Measurements from ENCODE around the gene ADAT1. TPM values are rescaled to one million over a fixed set of nuclear protein-coding genes. Genes with fewer than 3 reads are reported as not detected.
A peak's percentile ranks its signal among the peaks of the same experiment; 100 is the strongest.

Gene ADAT1
- total RNA-seq, 2 donors from 2014 or later: 50.1 to 54.9 TPM

DNA sequence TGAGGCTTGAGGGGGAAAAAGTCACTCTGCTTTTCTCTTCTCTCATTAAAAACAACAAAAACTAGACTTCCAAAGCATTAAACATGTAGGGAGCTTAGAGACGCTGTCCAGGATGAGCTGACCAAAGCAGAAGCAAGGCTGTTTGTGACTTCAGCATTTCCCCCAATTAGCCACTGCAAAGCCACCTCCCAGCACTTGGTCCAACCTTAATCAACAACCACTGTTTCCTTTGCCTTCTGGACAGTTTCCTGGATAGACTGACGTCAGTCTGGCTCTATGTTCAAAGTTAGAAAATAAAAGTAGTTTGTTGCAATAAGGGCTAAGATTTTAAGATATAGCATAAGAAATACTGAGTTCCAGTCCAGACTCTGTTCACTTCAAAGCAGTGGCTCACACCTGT is 70.1 kb downstream of the ADAT1 start:
- Histone ChIP-seq H3K27ac (ENCODE audit: low read depth, low read length) (no peak overlapping the region), H3K9me3 (ENCODE audit: control insufficient read depth, low read length) (no peaks in the 10 kb centered on the region), H3K4me3 (ENCODE audit: low read length) (no peak overlapping the region), H3K36me3 (ENCODE audit: control insufficient read depth, insufficient read depth, low read length) (no peaks in the 10 kb centered on the region), H3K27me3 (ENCODE audit: control insufficient read depth, insufficient read depth, low read length, poor library complexity, severe bottlenecking) (no peaks in the 10 kb centered on the region), H3K9ac (ENCODE audit: extremely low read depth, low read length, poor library complexity, severe bottlenecking) (no peak overlapping the region), H3K4me1 (ENCODE audit: control insufficient read depth, insufficient read depth, low read length) (no peaks in the 10 kb centered on the region)
- Mint-ChIP-seq H3K9me3 (no peaks in the 10 kb centered on the region), H3K27ac (no peak overlapping the region), H3K4me3 (no peak overlapping the region), H3K36me3 (ENCODE audit: low read depth) (no peaks in the 10 kb centered on the region), H3K4me1 (peaks cover 1% of the 10 kb centered on the region), H3K27me3 (ENCODE audit: insufficient read depth) (no peaks in the 10 kb centered on the region)
- DNase-seq: no peak
- TF ChIP-seq, protein P1, sequence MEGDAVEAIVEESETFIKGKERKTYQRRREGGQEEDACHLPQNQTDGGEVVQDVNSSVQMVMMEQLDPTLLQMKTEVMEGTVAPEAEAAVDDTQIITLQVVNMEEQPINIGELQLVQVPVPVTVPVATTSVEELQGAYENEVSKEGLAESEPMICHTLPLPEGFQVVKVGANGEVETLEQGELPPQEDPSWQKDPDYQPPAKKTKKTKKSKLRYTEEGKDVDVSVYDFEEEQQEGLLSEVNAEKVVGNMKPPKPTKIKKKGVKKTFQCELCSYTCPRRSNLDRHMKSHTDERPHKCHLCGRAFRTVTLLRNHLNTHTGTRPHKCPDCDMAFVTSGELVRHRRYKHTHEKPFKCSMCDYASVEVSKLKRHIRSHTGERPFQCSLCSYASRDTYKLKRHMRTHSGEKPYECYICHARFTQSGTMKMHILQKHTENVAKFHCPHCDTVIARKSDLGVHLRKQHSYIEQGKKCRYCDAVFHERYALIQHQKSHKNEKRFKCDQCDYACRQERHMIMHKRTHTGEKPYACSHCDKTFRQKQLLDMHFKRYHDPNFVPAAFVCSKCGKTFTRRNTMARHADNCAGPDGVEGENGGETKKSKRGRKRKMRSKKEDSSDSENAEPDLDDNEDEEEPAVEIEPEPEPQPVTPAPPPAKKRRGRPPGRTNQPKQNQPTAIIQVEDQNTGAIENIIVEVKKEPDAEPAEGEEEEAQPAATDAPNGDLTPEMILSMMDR (conservative IDR thresholded peaks at IDR 0.05): no peak
- WGBS, 2 experiments (ENCODE audit: insufficient coverage in 1 of 2, insufficient read length in 1 of 2): 89 to 100% methylated on average over 1 to 2 of the region's 2 CpGs

DNA sequence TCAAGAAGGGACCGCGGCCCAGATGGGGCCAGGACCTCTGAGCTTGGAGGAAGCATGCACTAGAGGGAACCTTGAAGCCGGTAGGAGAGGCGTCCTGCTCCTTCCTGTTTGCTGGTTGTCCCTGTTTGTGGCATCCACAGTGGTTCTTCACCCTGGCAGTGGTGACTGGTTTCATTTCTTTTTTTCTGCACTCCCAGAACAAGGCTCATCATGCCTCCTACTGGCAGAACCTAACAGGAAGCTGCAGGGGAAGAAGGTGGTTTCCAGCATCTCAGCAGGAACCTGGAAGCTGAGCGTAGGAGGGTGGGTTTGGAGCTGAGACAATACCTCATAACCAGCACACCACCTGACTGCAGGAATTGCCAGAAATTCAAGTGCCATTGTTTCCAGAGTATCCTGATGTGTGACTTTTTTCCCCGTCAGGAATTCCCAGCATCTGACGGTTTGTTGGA is 72.8 kb downstream of the ADAT1 start:
- H3K4me3 Mint-ChIP-seq: no peak overlapping the region
- Histone ChIP-seq H3K9me3 (ENCODE audit: control insufficient read depth, low read length) (no peaks in the 10 kb centered on the region), H3K36me3 (ENCODE audit: control insufficient read depth, insufficient read depth, low read length) (no peaks in the 10 kb centered on the region), H3K27ac (ENCODE audit: low read depth, low read length) (no peak overlapping the region), H3K27me3 (ENCODE audit: control insufficient read depth, insufficient read depth, low read length, poor library complexity, severe bottlenecking) (no peaks in the 10 kb centered on the region), H3K4me3 (ENCODE audit: low read length) (no peak overlapping the region), H3K9ac (ENCODE audit: extremely low read depth, low read length, poor library complexity, severe bottlenecking) (no peak overlapping the region), H3K4me1 (ENCODE audit: control insufficient read depth, insufficient read depth, low read length) (no peaks in the 10 kb centered on the region)
- H3K27me3 Mint-ChIP-seq (ENCODE audit: insufficient read depth): no peaks in the 10 kb centered on the region
- TF ChIP-seq, protein P1 (conservative IDR thresholded peaks at IDR 0.05): peak; percentile 79
- no peaks in the 10 kb centered on the region for H3K4me1 Mint-ChIP-seq
- peaks cover under 1% of the 10 kb centered on the region for H3K36me3 Mint-ChIP-seq (ENCODE audit: low read depth)
- no peaks in the 10 kb centered on the region for H3K9me3 Mint-ChIP-seq
- no peak overlapping the region for H3K27ac Mint-ChIP-seq
- DNase-seq: peak; percentile 89
- 74 to 83% methylated on average over 5 to 7 of the region's 7 CpGs for WGBS, 2 experiments (ENCODE audit: insufficient coverage in 1 of 2, insufficient read length in 1 of 2)

Other genes starting within 250 kb of the ADAT1 start
- 100 to 1,000 TPM in 1 of 2 donors, 10 to 100 TPM in 1; 88.7 to 117 TPM for gene CFDP1, start 189.8 kb downstream of the ADAT1 start, total RNA-seq
- 10 to 100 TPM; 72.7 to 74.8 TPM for gene TMEM170A, start 158.6 kb downstream of the ADAT1 start, total RNA-seq
- 10 to 100 TPM; 13.5 to 15.9 TPM for gene CHST6, start 127.8 kb downstream of the ADAT1 start, total RNA-seq
- gene CHST5, start 87.2 kb downstream of the ADAT1 start, total RNA-seq: 1 to 10 TPM in 1 of 2 donors, under 1 TPM in 1; 0.26 to 1.1 TPM
- gene TMEM231, start 67.0 kb downstream of the ADAT1 start, total RNA-seq: 10 to 100 TPM; 11.9 to 15.7 TPM
- gene GABARAPL2, start 56.9 kb downstream of the ADAT1 start, total RNA-seq: 10 to 100 TPM; 72.8 to 78.5 TPM
- 100 to 1,000 TPM; 141 to 168 TPM for gene KARS1, start 24.4 kb upstream of the ADAT1 start, total RNA-seq
- gene TERF2IP, start 24.5 kb upstream of the ADAT1 start, total RNA-seq: 10 to 100 TPM; 20.0 to 23.4 TPM
- gene CPHXL2, start 53.7 kb upstream of the ADAT1 start, total RNA-seq: not detected
- gene DUXB, start 78.2 kb upstream of the ADAT1 start, total RNA-seq: not detected
- not detected for gene CPHXL, start 103.2 kb upstream of the ADAT1 start, total RNA-seq

Measured in endodermal cell (in vitro differentiated cells).